Esophagus squamous epithelium (tissue), 5 donors: Measurements from ENCODE around the gene AUTS2. TPM values are rescaled to one million over a fixed set of nuclear protein-coding genes. Genes with fewer than 3 reads are reported as not detected.

Experiments
- DNase-seq: peaks from one replicate; lab custom pipeline; 2025; lab: John Stamatoyannopoulos, UW
- H3K27ac ChIP-seq, 4 donors: fragments of 200-600 bp; sonication (generic); one replicate each; pipeline ENCODE4 v1.5.1; 2016 to 2019; ENCODE audit warnings: mild to moderate bottlenecking in 1 of 4
- H3K27me3 ChIP-seq, 4 donors: fragments of 200-600 bp; sonication (generic); 1 replicate in 3 of 4; 2 replicates in 1 of 4; pipeline versions ENCODE4 v1.5.1 to v1.6.0; 2017 to 2021; ENCODE audit warnings: antibody characterized with exemption in 1 of 4
- H3K36me3 ChIP-seq, 3 donors: fragments of 200-600 bp; sonication (generic); one replicate each; pipeline ENCODE4 v1.5.1; 2016 to 2019
- H3K4me1 ChIP-seq, 3 donors: fragments of 200-600 bp; sonication (generic); one replicate each; pipeline ENCODE4 v1.5.1; 2017 to 2019
- H3K4me3 ChIP-seq, 4 donors: fragments of 200-600 bp; sonication (generic); 1 replicate in 3 of 4; 2 replicates in 1 of 4; pipeline ENCODE4 v1.5.1; 2016 to 2019; ENCODE audit warnings: mild to moderate bottlenecking in 2 of 4, moderate library complexity in 1 of 4
- H3K9me3 ChIP-seq, 3 donors: fragments of 200-600 bp; sonication (generic); one replicate each; pipeline ENCODE4 v1.5.1; 2016 to 2019
- POLR2A ChIP-seq, 4 donors: fragments of 450-650 bp; IDR thresholded peaks; one replicate each; pipeline ENCODE4 v1.6.1; 2017; ENCODE audit warnings: antibody characterized with exemption in 4 of 4, mild to moderate bottlenecking in 4 of 4, moderate library complexity in 3 of 4
- WGBS, 2 donors: methylation state at CpG; one replicate each; pipeline ENCODE4 v1.1.5; 2018; 5-methylcytosine and 5-hydroxymethylcytosine counted together
- intact Hi-C: fragments of 100-400 bp; cut with DNase I; formaldehyde crosslinking; loops from one replicate; pipeline ENCODE4 v1.15.0; 2022
- total RNA-seq, 4 donors: library from RNA; depleted of rRNA; stranded (reverse); fragments of >200 nt; gene quantifications; one replicate each; pipeline ENCODE4 v1.1.0, GENCODE V29; 2016
- TF ChIP-seq, protein P1 (sequence below), 6 experiments: fragments of 450-650 bp in 4 of 6; fragments of 200-600 bp in 2 of 6; sonication (generic) in 2 of 6; IDR thresholded peaks; one replicate each; pipeline ENCODE4 v1.5.1; 2016 to 2019; ENCODE audit warnings: antibody characterized with exemption in 6 of 6, mild to moderate bottlenecking in 4 of 6, moderate library complexity in 4 of 6
- donor health status: DM: yes; HTN: yes; CAD: no.

The AUTS2 gene
- total RNA-seq, 4 donors from 2014 or later = 9.5 to 36.2 (median 23.0) TPM

DNA sequence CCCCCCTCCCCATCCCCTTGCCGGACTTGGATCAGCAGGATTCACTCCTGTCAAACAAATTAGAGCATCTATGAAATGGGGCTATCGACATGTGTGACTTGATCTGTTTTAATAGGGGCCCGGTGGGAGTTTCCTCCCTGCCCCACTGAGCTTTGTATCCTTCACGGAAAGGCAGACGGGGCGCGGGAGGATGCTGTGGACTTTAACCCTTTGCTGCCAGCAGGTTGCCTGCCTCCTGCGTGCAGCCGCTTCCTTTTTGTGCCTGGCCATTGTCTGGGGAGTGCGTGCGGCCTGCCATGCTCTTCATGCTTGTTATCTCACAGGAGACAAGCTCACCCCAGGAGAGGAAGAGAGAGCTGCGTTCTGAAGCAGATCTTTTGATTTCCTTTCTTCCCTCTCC is 1020.9 kb downstream of the AUTS2 start:
- WGBS, 2 donors = 82 to 86% methylated on average over 8 of the region's 12 CpGs
- TF ChIP-seq, protein P1, sequence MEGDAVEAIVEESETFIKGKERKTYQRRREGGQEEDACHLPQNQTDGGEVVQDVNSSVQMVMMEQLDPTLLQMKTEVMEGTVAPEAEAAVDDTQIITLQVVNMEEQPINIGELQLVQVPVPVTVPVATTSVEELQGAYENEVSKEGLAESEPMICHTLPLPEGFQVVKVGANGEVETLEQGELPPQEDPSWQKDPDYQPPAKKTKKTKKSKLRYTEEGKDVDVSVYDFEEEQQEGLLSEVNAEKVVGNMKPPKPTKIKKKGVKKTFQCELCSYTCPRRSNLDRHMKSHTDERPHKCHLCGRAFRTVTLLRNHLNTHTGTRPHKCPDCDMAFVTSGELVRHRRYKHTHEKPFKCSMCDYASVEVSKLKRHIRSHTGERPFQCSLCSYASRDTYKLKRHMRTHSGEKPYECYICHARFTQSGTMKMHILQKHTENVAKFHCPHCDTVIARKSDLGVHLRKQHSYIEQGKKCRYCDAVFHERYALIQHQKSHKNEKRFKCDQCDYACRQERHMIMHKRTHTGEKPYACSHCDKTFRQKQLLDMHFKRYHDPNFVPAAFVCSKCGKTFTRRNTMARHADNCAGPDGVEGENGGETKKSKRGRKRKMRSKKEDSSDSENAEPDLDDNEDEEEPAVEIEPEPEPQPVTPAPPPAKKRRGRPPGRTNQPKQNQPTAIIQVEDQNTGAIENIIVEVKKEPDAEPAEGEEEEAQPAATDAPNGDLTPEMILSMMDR (IDR thresholded peaks at IDR 0.05) = no peak
- no peak for TF ChIP-seq POLR2A (IDR thresholded peaks at IDR 0.05)

DNA sequence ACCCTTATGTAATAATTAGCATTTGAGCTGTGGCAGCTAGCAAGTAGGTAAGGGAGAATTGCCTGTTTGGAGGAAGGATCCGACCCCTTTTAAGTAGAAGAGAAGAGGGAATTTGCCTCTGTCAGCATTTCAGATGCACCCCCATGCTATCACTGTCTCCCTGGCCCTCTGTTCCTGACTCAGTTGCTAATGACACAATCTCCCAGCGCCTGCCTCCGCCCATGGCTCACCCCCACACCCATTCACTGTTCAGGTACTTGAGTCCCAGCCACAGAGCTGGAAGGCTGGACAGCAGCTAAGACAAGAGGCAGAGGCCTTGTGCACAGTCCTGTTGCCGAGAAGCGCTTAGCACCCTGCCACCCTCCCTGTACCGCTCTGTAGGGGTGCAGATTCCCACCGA is 1021.4 kb downstream of the AUTS2 start:
- intact Hi-C loops = loop anchor here (10.0 kb wide), 1 partner anchor 75 kb away; no protein-coding TSS in a partner anchor
- Histone ChIP-seq H3K9me3 (no peaks in the 10 kb centered on the region), H3K27ac (no peak overlapping the region), H3K4me3 (no peak overlapping the region), H3K4me1 (peaks cover 6 to 42% (median 6%) of the 10 kb centered on the region in 3 donors), H3K27me3 (no peaks in the 10 kb centered on the region), H3K36me3 (no peaks in the 10 kb centered on the region)
- TF ChIP-seq POLR2A (IDR thresholded peaks at IDR 0.05) = no peak
- TF ChIP-seq, protein P1 (IDR thresholded peaks at IDR 0.05) = no peak
- no peak for DNase-seq
- 91 to 93% methylated on average over 5 to 6 of the region's 7 CpGs for WGBS, 2 donors

More for the DNA sequence above, 1020.9 kb downstream of the AUTS2 start:
- intact Hi-C loops = loop anchor here (10.0 kb wide), 1 partner anchor 76 kb away; no protein-coding TSS in a partner anchor
- peaks cover 11 to 47% (median 12%) of the 10 kb centered on the region in 3 donors for H3K4me1 ChIP-seq
- no peaks in the 10 kb centered on the region for H3K27me3 ChIP-seq
- no peaks in the 10 kb centered on the region for H3K9me3 ChIP-seq
- H3K4me3 ChIP-seq = no peak overlapping the region
- no peaks in the 10 kb centered on the region for H3K36me3 ChIP-seq
- no peak overlapping the region for H3K27ac ChIP-seq
- DNase-seq = no peak

DNA sequence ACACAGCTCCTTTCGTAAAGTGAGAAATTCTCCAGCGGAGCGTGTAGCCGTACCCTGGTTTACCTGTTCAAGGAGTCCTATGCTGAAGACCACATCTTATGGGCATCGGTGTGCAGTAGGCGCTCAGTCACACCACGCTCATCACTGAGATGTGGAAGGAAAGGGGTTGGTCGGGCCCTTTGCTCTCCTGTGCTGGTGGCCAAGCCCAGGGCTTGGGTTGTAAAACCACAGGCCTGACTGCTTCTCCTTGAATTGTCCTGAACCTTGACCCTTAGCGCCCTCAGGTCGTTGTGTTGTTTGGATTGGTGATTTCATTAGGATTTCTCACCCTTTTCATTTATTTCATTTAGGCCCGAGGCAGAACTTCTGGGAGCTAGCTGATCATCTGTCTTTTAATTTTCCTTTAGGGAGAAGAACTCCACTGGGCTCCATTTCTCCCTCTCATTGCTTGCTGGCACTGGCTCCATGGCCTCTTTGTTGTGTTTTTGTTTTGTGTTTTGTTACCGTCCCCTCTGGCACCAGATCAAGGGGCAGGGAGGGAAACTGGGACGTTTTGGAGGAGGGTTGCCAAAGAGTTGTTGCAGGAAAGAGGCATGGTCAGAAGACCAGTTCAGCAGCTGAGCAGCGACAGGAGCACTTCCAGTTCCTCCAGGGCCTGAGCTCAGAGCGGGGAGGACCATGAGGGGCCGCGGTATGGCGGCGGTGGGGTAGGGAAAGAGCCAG is 1022.2 kb downstream of the AUTS2 start:
- 70 to 86% methylated on average over 16 to 17 of the region's 19 CpGs for WGBS, 2 donors
- Histone ChIP-seq H3K27me3 (no peaks in the 10 kb centered on the region), H3K4me3 (no peak overlapping the region), H3K27ac (no peak overlapping the region), H3K36me3 (no peaks in the 10 kb centered on the region), H3K4me1 (peaks cover 0 to 34% (median 2%) of the 10 kb centered on the region in 3 donors), H3K9me3 (no peaks in the 10 kb centered on the region)
- TF ChIP-seq, protein P1 (IDR thresholded peaks at IDR 0.05) = no peak
- no peak for TF ChIP-seq POLR2A (IDR thresholded peaks at IDR 0.05)
- DNase-seq = no peak
- intact Hi-C loops = no loop called here

DNA sequence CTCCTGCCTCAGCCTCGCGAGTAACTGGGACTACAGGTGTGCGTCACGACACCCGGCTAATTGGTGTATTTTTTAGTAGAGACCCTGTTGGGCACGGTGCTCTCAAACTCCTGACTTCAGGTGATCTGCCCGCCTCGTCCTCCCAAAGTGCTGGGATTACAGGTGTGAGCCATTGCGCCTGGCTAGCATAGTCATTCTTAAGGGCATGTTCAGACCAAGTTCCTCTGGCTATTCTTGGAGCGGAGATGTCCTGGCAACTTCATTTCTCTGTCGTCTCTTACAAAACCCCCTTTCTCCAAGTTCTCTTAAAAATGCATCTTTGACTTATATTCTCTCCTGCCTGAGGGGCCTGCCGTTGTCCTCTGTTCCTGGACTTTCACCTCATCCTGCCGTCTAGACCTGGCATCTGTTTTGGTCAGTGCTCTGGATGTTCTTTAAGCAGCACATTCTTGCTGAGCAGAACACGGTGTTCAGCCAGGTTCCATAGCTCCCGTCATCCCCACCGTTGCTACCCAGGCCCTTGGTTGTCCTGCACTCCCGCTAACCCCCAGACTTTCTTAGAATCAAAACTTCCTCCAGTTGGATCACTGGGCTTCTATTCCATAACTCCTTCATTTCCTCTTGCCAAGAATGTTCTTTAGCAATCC is 1023.8 kb downstream of the AUTS2 start:
- Histone ChIP-seq H3K27ac (no peak overlapping the region), H3K36me3 (no peaks in the 10 kb centered on the region), H3K27me3 (no peaks in the 10 kb centered on the region), H3K9me3 (no peaks in the 10 kb centered on the region), H3K4me1 (peaks cover 0 to 30% (median 2%) of the 10 kb centered on the region in 3 donors), H3K4me3 (no peak overlapping the region)
- 64 to 75% methylated on average over 15 to 17 of the region's 17 CpGs for whole genome bisulfite sequencing, 2 donors
- TF ChIP-seq, protein P1 (IDR thresholded peaks at IDR 0.05) = no peak
- TF ChIP-seq POLR2A (IDR thresholded peaks at IDR 0.05) = no peak
- no peak for DNase-seq
- intact Hi-C loops = no loop called here

DNA sequence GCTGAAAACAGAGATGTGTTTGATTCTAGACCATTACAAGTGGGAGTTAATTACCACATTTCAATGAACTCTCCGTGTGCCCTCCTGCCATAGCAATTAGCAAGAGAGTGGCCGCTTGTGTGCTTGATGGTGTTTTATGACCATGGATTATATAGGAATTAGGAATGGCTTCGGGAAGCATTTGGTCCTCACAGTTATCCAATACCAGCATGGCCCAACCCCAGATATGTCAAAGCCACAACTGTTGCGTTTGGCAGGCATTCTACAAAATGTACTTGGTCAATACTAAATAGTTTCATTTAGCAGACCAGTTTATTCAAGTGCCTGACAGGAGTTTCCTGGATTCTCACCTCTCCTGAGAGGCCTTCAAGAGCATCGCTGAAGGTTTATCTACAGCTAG is 1024.7 kb downstream of the AUTS2 start:
- Histone ChIP-seq H3K4me1 (peaks cover 0 to 30% (median 2%) of the 10 kb centered on the region in 3 donors), H3K9me3 (no peaks in the 10 kb centered on the region), H3K36me3 (no peaks in the 10 kb centered on the region), H3K27ac (no peak overlapping the region), H3K4me3 (no peak overlapping the region), H3K27me3 (no peaks in the 10 kb centered on the region)
- WGBS, 2 donors = 89 to 92% methylated on average over 5 of the region's 5 CpGs
- TF ChIP-seq, protein P1 (IDR thresholded peaks at IDR 0.05) = no peak
- TF ChIP-seq POLR2A (IDR thresholded peaks at IDR 0.05) = no peak
- no peak for DNase-seq
- intact Hi-C loops = no loop called here
